Right lobe of liver (tissue), 6 donors: ENCODE measurements around the gene DPYD. TPM values are rescaled to one million over a fixed set of nuclear protein-coding genes. Genes with fewer than 3 reads are reported as not detected.

ENCODE experiments used
- ATAC-seq, 4 donors: fragments of 200-7000 bp; cut with Tn5 transposase; one replicate each; pipeline ENCODE4 v1.9.1; 2020; ENCODE audit warnings: mild to moderate bottlenecking in 4 of 4, moderate library complexity in 4 of 4
- DNase-seq, 3 donors: peaks; one replicate each; pipeline ENCODE4 v3.0.0-alpha.2; 2020
- H3K27ac ChIP-seq, 3 donors: fragments of 200-600 bp; one replicate each; pipeline ENCODE4 v1.8.0; 2022
- H3K27me3 ChIP-seq, 2 donors: fragments of 200-600 bp; one replicate each; pipeline ENCODE4 v1.8.0; 2022
- H3K36me3 ChIP-seq, 4 donors: fragments of 200-600 bp; sonication (generic) in 1 of 4; one replicate each; pipeline versions ENCODE4 v1.5.1 to v1.8.0; 2017 to 2022; ENCODE audit warnings: control low read depth in 1 of 4
- H3K4me1 ChIP-seq, 4 donors: fragments of 200-600 bp; sonication (generic) in 1 of 4; one replicate each; pipeline versions ENCODE4 v1.5.1 to v1.8.0; 2017 to 2022; ENCODE audit warnings: control low read depth in 1 of 4
- H3K4me3 ChIP-seq, 3 donors: fragments of 200-600 bp; one replicate each; pipeline ENCODE4 v1.8.0; 2022
- H3K9me3 ChIP-seq, 4 donors: fragments of 200-600 bp; sonication (generic) in 1 of 4; one replicate each; pipeline versions ENCODE4 v1.5.1 to v1.8.0; 2017 to 2022; ENCODE audit warnings: control low read depth in 1 of 4
- CTCF ChIP-seq, 4 donors: fragments of 200-600 bp in 3 of 4; fragments of 450-650 bp in 1 of 4; IDR thresholded peaks; one replicate each; pipeline versions ENCODE4 v1.5.1 to v1.8.0; 2016 to 2022; ENCODE audit warnings: antibody characterized with exemption in 4 of 4, mild to moderate bottlenecking in 2 of 4
- POLR2A ChIP-seq: fragments of 450-650 bp; IDR thresholded peaks from one replicate; pipeline ENCODE4 v1.6.1; 2017; ENCODE audit warnings: antibody characterized with exemption, mild to moderate bottlenecking
- WGBS: methylation state at CpG from one replicate; pipeline ENCODE4 v1.1.6; 2018; ENCODE audit warnings: low coverage, low lambda C conversion rate; ENCODE audit not compliant: insufficient coverage; ENCODE audit errors: missing lambda C conversion rate; 5-methylcytosine and 5-hydroxymethylcytosine counted together
- intact Hi-C, 2 donors: fragments of 100-400 bp; cut with DNase I; formaldehyde crosslinking; loops; one replicate each; pipeline versions ENCODE4 v1.11.2 to v1.14.1; 2022
- total RNA-seq, 6 experiments: library from RNA; depleted of rRNA in 2 of 6; stranded (reverse); fragments of >200 nt in 2 of 6; fragmentation: NEBNext Ultra II Directional in 3 of 6; extraction: Animal tissue kit (Norgen Biotek cat#: 25700) in 3 of 6; gene quantifications; one replicate each; pipeline versions ENCODE4 v1.1.0 to v1.2.4, GENCODE V29; 2016 to 2023
- donor health status: DM: no; HTN: yes; CAD: no.
- donor health status: DM: no; HTN: no; CAD: no.
- donor health status: DM: no; HTN: no; CAD: no.
- donor health status: DM: no; HTN: yes; CAD: no.
- donor health status: DM: no; HTN: yes; CAD: no.

The DPYD gene
- total RNA-seq, 6 experiments from 2014 or later, result 25.2 to 74.4 (median 40.0) TPM

DNA sequence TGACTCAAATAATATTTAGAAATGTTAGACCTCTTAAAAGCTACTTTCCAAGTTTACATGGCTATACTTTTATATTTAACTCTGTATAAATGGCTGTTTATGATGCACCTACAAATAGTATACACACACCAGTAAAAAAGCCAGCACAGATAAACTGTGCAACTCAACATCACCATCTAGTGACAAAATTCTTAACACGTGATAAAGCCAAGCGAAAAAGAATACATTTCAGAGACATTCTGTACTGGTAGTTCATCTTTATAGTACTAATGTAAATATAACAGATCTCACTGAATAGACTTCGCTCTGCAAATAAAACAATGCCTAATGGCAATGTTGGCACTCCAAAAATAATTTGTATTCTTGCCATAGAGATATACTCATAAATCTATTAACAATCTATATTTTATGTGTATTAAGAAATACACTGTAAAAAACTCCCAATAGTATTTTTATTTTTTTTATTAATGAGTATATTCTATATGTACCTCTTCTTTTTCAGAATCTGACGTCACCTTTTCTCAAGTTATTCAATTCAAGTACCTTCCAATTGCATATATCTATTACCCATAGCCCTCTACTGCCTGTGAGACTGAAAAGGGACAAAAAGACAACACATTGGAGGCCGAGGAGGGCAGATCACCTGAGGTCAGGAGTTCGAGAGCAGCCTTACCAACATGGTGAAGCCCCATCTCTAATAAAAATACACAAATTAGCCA lies 100.2 kb downstream of the DPYD start:
- intact Hi-C loops, result no loop called here
- DNase-seq (no peak), ATAC-seq (peak; percentile 58 to 75 (median 66))
- WGBS, result 66% methylated on average over 6 of the region's 6 CpGs
- no peaks in the 10 kb centered on the region for H3K4me1 ChIP-seq
- no peaks in the 10 kb centered on the region for H3K27me3 ChIP-seq
- H3K27ac ChIP-seq, result no peak overlapping the region
- H3K4me3 ChIP-seq, result no peak overlapping the region
- H3K36me3 ChIP-seq, result no peaks in the 10 kb centered on the region
- no peak for TF ChIP-seq POLR2A
- TF ChIP-seq CTCF (IDR thresholded peaks at IDR 0.05), result peak; percentile 39 to 51 (median 48)
- no peaks in the 10 kb centered on the region for H3K9me3 ChIP-seq

GRCh38 chr1:97816927-97817326 lies 103.9 kb downstream of the DPYD start:
- 82% methylated on average over 1 of the region's 1 CpG for WGBS
- intact Hi-C loops, result no loop called here
- no peaks in the 10 kb centered on the region for H3K4me1 ChIP-seq
- H3K36me3 ChIP-seq, result no peaks in the 10 kb centered on the region
- H3K4me3 ChIP-seq, result no peak overlapping the region
- H3K9me3 ChIP-seq, result no peaks in the 10 kb centered on the region
- H3K27me3 ChIP-seq, result no peaks in the 10 kb centered on the region
- H3K27ac ChIP-seq, result no peak overlapping the region
- DNase-seq (no peak), ATAC-seq (no peak)
- no peak for TF ChIP-seq POLR2A
- TF ChIP-seq CTCF (IDR thresholded peaks at IDR 0.05), result no peak

DNA sequence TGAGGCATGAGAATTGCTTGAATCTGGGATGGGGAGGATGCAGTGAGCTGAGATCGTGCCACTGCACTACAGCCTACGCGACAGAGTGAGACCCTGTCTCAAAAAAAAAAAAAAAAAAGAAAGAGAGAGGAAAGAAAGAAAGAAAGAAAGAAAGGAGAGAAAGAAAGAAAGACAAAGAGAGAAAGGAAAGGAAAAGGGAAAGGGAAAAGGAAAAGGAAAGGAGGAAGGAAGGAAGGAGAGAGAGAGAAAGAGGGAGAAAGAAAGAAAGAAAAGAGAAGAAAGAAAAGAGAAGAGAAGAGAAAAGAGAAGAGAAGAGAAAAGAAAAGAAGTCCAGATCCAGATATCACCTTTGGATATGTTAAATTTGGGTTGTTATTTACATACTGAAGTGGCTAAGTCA lies 106.0 kb downstream of the DPYD start:
- 94% methylated on average over 3 of the region's 3 CpGs for WGBS
- no peaks in the 10 kb centered on the region for H3K27me3 ChIP-seq
- intact Hi-C loops, result no loop called here
- no peak overlapping the region for H3K4me3 ChIP-seq
- H3K36me3 ChIP-seq, result no peaks in the 10 kb centered on the region
- DNase-seq, result no peak
- TF ChIP-seq CTCF (IDR thresholded peaks at IDR 0.05), result no peak
- no peak for TF ChIP-seq POLR2A
- H3K4me1 ChIP-seq, result no peaks in the 10 kb centered on the region
- no peak overlapping the region for H3K27ac ChIP-seq
- no peak for ATAC-seq
- no peaks in the 10 kb centered on the region for H3K9me3 ChIP-seq

DNA sequence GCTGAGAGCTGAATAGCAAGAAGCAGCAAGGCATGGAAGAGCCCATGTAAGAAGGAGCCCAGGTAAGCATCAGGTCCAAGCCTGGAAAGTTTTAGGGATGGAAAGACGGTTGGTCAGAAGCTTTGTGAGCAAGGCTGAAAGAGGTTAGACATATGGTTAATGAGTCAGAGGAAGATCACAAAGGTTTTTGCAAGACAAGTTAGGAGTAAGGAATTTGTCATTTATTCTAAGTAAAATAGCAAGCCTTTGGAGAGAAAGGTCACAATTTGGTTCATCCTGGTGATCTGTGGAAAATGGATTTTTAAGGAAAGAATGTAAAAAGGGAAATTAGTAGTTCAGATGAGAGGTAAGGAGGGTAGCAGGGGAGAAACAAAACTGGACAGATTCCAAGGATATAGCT lies 106.7 kb downstream of the DPYD start:
- 90% methylated on average over 1 of the region's 1 CpG for WGBS
- intact Hi-C loops, result no loop called here
- no peaks in the 10 kb centered on the region for H3K9me3 ChIP-seq
- ATAC-seq, result no peak
- no peaks in the 10 kb centered on the region for H3K27me3 ChIP-seq
- H3K36me3 ChIP-seq, result no peaks in the 10 kb centered on the region
- H3K27ac ChIP-seq, result no peak overlapping the region
- no peak for DNase-seq
- no peak for TF ChIP-seq CTCF (IDR thresholded peaks at IDR 0.05)
- no peak for TF ChIP-seq POLR2A
- no peaks in the 10 kb centered on the region for H3K4me1 ChIP-seq
- H3K4me3 ChIP-seq, result no peak overlapping the region

- DNase-seq (no peak), ATAC-seq (no peak)
- no peaks in the 10 kb centered on the region for H3K27me3 ChIP-seq
- intact Hi-C loops, result no loop called here
- H3K27ac ChIP-seq, result no peak overlapping the region
- H3K4me3 ChIP-seq, result no peak overlapping the region
- no peaks in the 10 kb centered on the region for H3K9me3 ChIP-seq
- no peaks in the 10 kb centered on the region for H3K36me3 ChIP-seq
- no peaks in the 10 kb centered on the region for H3K4me1 ChIP-seq
- TF ChIP-seq CTCF (IDR thresholded peaks at IDR 0.05) (no peak), POLR2A (no peak)
These were observed 108.8 kb downstream of the DPYD start for GRCh38 chr1:97812076-97812475.
